ENCODE measurements around the gene SLC35B1.

DNA sequence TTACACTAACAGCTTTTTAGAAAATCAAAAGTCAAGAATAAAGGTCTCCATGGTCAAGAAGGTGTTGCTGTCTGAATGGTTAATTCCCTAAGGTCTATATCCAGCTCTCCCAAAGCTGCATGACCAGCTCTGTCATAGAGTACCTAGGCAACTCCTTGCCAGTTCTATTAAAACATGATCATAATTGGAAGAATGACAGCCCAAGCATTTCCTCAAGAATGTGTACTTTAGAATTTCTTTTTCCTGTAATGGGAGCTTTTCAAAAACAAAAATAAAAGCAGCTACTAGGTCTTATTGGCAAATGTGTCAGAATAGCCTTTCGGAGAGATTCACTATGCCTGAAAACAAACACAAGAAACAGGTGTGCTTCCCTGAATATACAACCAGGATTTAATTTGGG lies 37.8 kb downstream of the SLC35B1 start:
- TF ChIP-seq POLR2A (IDR thresholded peaks at IDR 0.05) (no peak), POLR2AphosphoS5 (IDR thresholded peaks at IDR 0.05) (no peak)
- TF ChIP-seq, protein P1, sequence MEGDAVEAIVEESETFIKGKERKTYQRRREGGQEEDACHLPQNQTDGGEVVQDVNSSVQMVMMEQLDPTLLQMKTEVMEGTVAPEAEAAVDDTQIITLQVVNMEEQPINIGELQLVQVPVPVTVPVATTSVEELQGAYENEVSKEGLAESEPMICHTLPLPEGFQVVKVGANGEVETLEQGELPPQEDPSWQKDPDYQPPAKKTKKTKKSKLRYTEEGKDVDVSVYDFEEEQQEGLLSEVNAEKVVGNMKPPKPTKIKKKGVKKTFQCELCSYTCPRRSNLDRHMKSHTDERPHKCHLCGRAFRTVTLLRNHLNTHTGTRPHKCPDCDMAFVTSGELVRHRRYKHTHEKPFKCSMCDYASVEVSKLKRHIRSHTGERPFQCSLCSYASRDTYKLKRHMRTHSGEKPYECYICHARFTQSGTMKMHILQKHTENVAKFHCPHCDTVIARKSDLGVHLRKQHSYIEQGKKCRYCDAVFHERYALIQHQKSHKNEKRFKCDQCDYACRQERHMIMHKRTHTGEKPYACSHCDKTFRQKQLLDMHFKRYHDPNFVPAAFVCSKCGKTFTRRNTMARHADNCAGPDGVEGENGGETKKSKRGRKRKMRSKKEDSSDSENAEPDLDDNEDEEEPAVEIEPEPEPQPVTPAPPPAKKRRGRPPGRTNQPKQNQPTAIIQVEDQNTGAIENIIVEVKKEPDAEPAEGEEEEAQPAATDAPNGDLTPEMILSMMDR (IDR thresholded peaks at IDR 0.05), result no peak

Data from stomach (tissue), 4 donors.